Measurements from ENCODE around the gene MEIOSIN. TPM values are rescaled to one million over a fixed set of nuclear protein-coding genes. Genes with fewer than 3 reads are reported as not detected.
"Not testable (repeated sequence)": the region's sequence is repeated elsewhere in the genome, so short reads cannot be mapped to it uniquely, and the experiment has no call there.

Gene MEIOSIN
- total and polyA plus RNA-seq, 4 donors = not detected

DNA sequence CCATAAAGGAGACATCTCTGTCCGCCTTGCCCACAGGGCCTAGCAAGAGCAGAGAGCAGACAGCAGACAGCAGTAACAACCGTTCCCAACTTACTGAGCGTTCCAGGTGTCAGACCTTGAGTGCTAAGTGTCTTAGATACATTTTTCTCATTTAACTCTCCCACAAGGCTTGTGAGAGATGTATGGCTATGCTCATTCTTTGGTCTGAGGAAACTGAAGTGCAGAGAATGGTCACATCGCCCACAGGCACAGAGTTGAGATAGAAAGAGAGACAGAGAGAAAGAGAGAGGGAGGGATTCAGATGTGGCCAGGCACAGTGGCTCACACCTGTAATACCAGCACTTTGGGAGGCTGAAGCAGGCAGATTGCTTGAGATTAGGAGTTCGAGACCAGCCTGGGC is 14.3 kb downstream of the MEIOSIN start:
- 87% methylated on average over 5 of the region's 5 CpGs for WGBS
- Histone ChIP-seq H3K27ac (ENCODE audit: low read depth in 1 of 2, low read length in 2 of 2) (no peak overlapping the region), H3K9me3 (ENCODE audit: control insufficient read depth in 4 of 4, low read length in 3 of 4) (no peaks in the 10 kb centered on the region), H3K36me3 (ENCODE audit: control insufficient read depth in 4 of 4, insufficient read depth in 3 of 4, low read depth in 1 of 4, low read length in 3 of 4) (no peaks in the 10 kb centered on the region), H3K9ac (ENCODE audit: low read depth in 1 of 2, low read length in 2 of 2) (no peak overlapping the region), H3K27me3 (ENCODE audit: control insufficient read depth in 4 of 4, insufficient read depth in 4 of 4, low read length in 3 of 4) (no peaks in the 10 kb centered on the region), H3K4me1 (ENCODE audit: control insufficient read depth in 4 of 4, insufficient read depth in 4 of 4, low read length in 3 of 4) (no peaks in the 10 kb centered on the region), H3K4me3 (ENCODE audit: low read depth in 1 of 3, low read length in 3 of 3) (no peak overlapping the region)
- no peak for DNase-seq (ENCODE audit: low spot score)
- TF ChIP-seq NR2F2 (IDR thresholded peaks at IDR 0.05) = no peak
- TF ChIP-seq, protein P1, sequence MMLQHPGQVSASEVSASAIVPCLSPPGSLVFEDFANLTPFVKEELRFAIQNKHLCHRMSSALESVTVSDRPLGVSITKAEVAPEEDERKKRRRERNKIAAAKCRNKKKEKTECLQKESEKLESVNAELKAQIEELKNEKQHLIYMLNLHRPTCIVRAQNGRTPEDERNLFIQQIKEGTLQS (IDR thresholded peaks at IDR 0.05) = no peak
- TF ChIP-seq, protein P2, sequence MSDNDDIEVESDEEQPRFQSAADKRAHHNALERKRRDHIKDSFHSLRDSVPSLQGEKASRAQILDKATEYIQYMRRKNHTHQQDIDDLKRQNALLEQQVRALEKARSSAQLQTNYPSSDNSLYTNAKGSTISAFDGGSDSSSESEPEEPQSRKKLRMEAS (IDR thresholded peaks at IDR 0.05) = no peak
- TF ChIP-seq, protein P3, sequence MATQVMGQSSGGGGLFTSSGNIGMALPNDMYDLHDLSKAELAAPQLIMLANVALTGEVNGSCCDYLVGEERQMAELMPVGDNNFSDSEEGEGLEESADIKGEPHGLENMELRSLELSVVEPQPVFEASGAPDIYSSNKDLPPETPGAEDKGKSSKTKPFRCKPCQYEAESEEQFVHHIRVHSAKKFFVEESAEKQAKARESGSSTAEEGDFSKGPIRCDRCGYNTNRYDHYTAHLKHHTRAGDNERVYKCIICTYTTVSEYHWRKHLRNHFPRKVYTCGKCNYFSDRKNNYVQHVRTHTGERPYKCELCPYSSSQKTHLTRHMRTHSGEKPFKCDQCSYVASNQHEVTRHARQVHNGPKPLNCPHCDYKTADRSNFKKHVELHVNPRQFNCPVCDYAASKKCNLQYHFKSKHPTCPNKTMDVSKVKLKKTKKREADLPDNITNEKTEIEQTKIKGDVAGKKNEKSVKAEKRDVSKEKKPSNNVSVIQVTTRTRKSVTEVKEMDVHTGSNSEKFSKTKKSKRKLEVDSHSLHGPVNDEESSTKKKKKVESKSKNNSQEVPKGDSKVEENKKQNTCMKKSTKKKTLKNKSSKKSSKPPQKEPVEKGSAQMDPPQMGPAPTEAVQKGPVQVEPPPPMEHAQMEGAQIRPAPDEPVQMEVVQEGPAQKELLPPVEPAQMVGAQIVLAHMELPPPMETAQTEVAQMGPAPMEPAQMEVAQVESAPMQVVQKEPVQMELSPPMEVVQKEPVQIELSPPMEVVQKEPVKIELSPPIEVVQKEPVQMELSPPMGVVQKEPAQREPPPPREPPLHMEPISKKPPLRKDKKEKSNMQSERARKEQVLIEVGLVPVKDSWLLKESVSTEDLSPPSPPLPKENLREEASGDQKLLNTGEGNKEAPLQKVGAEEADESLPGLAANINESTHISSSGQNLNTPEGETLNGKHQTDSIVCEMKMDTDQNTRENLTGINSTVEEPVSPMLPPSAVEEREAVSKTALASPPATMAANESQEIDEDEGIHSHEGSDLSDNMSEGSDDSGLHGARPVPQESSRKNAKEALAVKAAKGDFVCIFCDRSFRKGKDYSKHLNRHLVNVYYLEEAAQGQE (IDR thresholded peaks at IDR 0.05) = no peak
- TF ChIP-seq, protein P4, sequence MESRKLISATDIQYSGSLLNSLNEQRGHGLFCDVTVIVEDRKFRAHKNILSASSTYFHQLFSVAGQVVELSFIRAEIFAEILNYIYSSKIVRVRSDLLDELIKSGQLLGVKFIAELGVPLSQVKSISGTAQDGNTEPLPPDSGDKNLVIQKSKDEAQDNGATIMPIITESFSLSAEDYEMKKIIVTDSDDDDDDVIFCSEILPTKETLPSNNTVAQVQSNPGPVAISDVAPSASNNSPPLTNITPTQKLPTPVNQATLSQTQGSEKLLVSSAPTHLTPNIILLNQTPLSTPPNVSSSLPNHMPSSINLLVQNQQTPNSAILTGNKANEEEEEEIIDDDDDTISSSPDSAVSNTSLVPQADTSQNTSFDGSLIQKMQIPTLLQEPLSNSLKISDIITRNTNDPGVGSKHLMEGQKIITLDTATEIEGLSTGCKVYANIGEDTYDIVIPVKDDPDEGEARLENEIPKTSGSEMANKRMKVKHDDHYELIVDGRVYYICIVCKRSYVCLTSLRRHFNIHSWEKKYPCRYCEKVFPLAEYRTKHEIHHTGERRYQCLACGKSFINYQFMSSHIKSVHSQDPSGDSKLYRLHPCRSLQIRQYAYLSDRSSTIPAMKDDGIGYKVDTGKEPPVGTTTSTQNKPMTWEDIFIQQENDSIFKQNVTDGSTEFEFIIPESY (IDR thresholded peaks at IDR 0.05) = no peak

DNA sequence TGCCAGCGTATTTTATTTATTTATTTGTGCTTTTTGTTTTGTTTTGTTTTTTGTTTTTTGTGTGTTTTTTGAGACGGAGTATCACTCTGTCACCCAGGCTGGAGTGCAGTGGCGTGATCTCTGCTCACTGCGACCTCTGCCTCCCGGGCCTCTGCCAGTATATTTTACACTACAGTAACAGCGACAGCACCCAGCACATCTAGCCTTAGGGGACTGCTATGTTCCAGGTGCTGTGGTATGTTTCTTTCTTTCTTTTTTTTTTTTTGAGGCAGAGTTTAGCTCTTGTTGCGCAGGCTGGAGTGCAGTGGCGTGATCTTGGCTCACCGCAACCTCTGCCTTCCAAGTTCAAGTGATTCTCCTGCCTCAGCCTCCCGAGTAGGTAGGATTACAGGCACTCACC is 18.2 kb downstream of the MEIOSIN start:
- H3K9ac ChIP-seq (ENCODE audit: low read depth in 1 of 2, low read length in 2 of 2); H3K4me3 ChIP-seq (ENCODE audit: low read depth in 1 of 3, low read length in 3 of 3); H3K4me1 ChIP-seq (ENCODE audit: control insufficient read depth in 4 of 4, insufficient read depth in 4 of 4, low read length in 3 of 4); H3K27me3 ChIP-seq (ENCODE audit: control insufficient read depth in 4 of 4, insufficient read depth in 4 of 4, low read length in 3 of 4); H3K9me3 ChIP-seq (ENCODE audit: control insufficient read depth in 4 of 4, low read length in 3 of 4); H3K36me3 ChIP-seq (ENCODE audit: control insufficient read depth in 4 of 4, insufficient read depth in 3 of 4, low read depth in 1 of 4, low read length in 3 of 4); DNase-seq (ENCODE audit: low spot score); H3K27ac ChIP-seq (ENCODE audit: low read depth in 1 of 2, low read length in 2 of 2): not testable (repeated sequence)
- 94% methylated on average over 10 of the region's 10 CpGs for WGBS

DNA sequence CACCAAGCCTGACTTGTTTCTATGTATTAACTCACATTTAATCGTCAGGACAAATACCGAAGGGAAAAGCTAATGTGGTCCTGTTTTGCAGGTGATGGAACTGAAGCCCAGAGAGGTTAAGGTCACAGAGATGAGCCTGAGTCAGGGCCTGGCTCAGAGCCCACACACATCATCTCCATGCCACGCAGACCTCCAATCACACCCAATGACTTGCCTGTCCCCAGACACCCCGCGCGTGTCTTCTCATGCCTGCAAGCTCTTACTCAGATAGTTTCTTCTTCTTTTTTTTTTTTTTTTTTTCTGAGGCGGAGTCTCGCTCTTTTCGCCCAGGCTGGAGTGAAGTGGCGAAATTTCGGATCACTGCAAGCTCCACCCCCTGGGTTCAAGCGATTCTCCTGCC is 19.4 kb downstream of the MEIOSIN start:
- no peaks in the 10 kb centered on the region for H3K9me3 ChIP-seq (ENCODE audit: control insufficient read depth in 4 of 4, low read length in 3 of 4)
- DNase-seq (ENCODE audit: low spot score) = no peak
- WGBS = 94% methylated on average over 12 of the region's 12 CpGs
- no peak overlapping the region for H3K4me3 ChIP-seq (ENCODE audit: low read depth in 1 of 3, low read length in 3 of 3)
- no peaks in the 10 kb centered on the region for H3K36me3 ChIP-seq (ENCODE audit: control insufficient read depth in 4 of 4, insufficient read depth in 3 of 4, low read depth in 1 of 4, low read length in 3 of 4)
- H3K9ac ChIP-seq (ENCODE audit: low read depth in 1 of 2, low read length in 2 of 2) = no peak overlapping the region
- H3K4me1 ChIP-seq (ENCODE audit: control insufficient read depth in 4 of 4, insufficient read depth in 4 of 4, low read length in 3 of 4) = no peaks in the 10 kb centered on the region
- no peaks in the 10 kb centered on the region for H3K27me3 ChIP-seq (ENCODE audit: control insufficient read depth in 4 of 4, insufficient read depth in 4 of 4, low read length in 3 of 4)
- H3K27ac ChIP-seq (ENCODE audit: low read depth in 1 of 2, low read length in 2 of 2) = no peak overlapping the region
- TF ChIP-seq, protein P5, sequence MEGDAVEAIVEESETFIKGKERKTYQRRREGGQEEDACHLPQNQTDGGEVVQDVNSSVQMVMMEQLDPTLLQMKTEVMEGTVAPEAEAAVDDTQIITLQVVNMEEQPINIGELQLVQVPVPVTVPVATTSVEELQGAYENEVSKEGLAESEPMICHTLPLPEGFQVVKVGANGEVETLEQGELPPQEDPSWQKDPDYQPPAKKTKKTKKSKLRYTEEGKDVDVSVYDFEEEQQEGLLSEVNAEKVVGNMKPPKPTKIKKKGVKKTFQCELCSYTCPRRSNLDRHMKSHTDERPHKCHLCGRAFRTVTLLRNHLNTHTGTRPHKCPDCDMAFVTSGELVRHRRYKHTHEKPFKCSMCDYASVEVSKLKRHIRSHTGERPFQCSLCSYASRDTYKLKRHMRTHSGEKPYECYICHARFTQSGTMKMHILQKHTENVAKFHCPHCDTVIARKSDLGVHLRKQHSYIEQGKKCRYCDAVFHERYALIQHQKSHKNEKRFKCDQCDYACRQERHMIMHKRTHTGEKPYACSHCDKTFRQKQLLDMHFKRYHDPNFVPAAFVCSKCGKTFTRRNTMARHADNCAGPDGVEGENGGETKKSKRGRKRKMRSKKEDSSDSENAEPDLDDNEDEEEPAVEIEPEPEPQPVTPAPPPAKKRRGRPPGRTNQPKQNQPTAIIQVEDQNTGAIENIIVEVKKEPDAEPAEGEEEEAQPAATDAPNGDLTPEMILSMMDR (IDR thresholded peaks at IDR 0.05; ENCODE audit: low read depth, low read length, missing input control) = no peak
- TF ChIP-seq, protein P1 (IDR thresholded peaks at IDR 0.05) = no peak
- TF ChIP-seq FOXA2 (IDR thresholded peaks at IDR 0.05) = no peak
- TF ChIP-seq YY1 (IDR thresholded peaks at IDR 0.05) = no peak
- TF ChIP-seq, protein P3 (IDR thresholded peaks at IDR 0.05) = no peak
- TF ChIP-seq JUND (IDR thresholded peaks at IDR 0.05) = no peak
- TF ChIP-seq RXRA (IDR thresholded peaks at IDR 0.05) = no peak
- TF ChIP-seq, protein P2 (IDR thresholded peaks at IDR 0.05) = no peak
- no peak for TF ChIP-seq FOXA1 (IDR thresholded peaks at IDR 0.05)
- no peak for TF ChIP-seq EGR1 (IDR thresholded peaks at IDR 0.05; ENCODE audit: low read depth in 2 of 2)
- no peak for TF ChIP-seq GABPA (IDR thresholded peaks at IDR 0.05 in 1 of 2, conservative IDR thresholded peaks at IDR 0.05 in 1 of 2)
- TF ChIP-seq NR2F2 (IDR thresholded peaks at IDR 0.05) = no peak
